Liver (tissue), 9 donors: ENCODE data around the gene KDM1B. TPM values are rescaled to one million over a fixed set of nuclear protein-coding genes. Genes with fewer than 3 reads are reported as not detected.
A peak's percentile ranks its signal among the peaks of the same experiment; 100 is the strongest.

ENCODE experiments used
- DNase-seq: peaks from one replicate; pipeline ENCODE4 v3.0.0-alpha.2; 2017; ENCODE audit warnings: low spot score
- H3K27ac ChIP-seq, 2 donors: one replicate each; pipeline ENCODE4 v1.7.0; 2013; ENCODE audit warnings: inconsistent platforms in 2 of 2, low read length in 2 of 2, control low read depth in 1 of 2, low read depth in 1 of 2, mild to moderate bottlenecking in 1 of 2
- H3K27me3 ChIP-seq, 4 donors: one replicate each; pipeline versions ENCODE4 v1.6.1 to v1.7.0; 2013; ENCODE audit warnings: low read length in 3 of 4, inconsistent platforms in 1 of 4, mild to moderate bottlenecking in 1 of 4, moderate library complexity in 1 of 4; ENCODE audit not compliant: control insufficient read depth in 4 of 4, insufficient read depth in 4 of 4
- H3K36me3 ChIP-seq, 4 donors: one replicate each; pipeline versions ENCODE4 v1.6.1 to v1.7.0; 2013; ENCODE audit warnings: low read length in 3 of 4, mild to moderate bottlenecking in 3 of 4, low read depth in 1 of 4, moderate library complexity in 1 of 4; ENCODE audit not compliant: control insufficient read depth in 4 of 4, insufficient read depth in 3 of 4
- H3K4me1 ChIP-seq, 4 donors: one replicate each; pipeline versions ENCODE4 v1.6.1 to v1.7.0; 2013; ENCODE audit warnings: low read length in 3 of 4, mild to moderate bottlenecking in 3 of 4, moderate library complexity in 1 of 4; ENCODE audit not compliant: control insufficient read depth in 4 of 4, insufficient read depth in 4 of 4
- H3K4me3 ChIP-seq, 3 donors: one replicate each; pipeline versions ENCODE4 v1.6.1 to v1.7.0; 2013; ENCODE audit warnings: low read length in 3 of 3, control low read depth in 1 of 3, low read depth in 1 of 3, mild to moderate bottlenecking in 1 of 3
- H3K9ac ChIP-seq, 2 donors: one replicate each; pipeline ENCODE4 v1.7.0; 2013; ENCODE audit warnings: low read length in 2 of 2, mild to moderate bottlenecking in 2 of 2, moderate library complexity in 2 of 2, control low read depth in 1 of 2, low read depth in 1 of 2
- H3K9me3 ChIP-seq, 4 donors: one replicate each; pipeline versions ENCODE4 v1.6.1 to v1.7.0; 2013; ENCODE audit warnings: low read length in 3 of 4; ENCODE audit not compliant: control insufficient read depth in 4 of 4
- EGR1 ChIP-seq, 2 donors: IDR thresholded peaks; 2 replicates each; pipeline ENCODE4 v1.6.1; 2016 to 2018; ENCODE audit warnings: antibody characterized with exemption in 2 of 2, low read depth in 2 of 2
- FOXA1 ChIP-seq: IDR thresholded peaks from 2 replicates; pipeline ENCODE4 v1.6.1; 2016; ENCODE audit warnings: antibody characterized with exemption
- FOXA2 ChIP-seq: IDR thresholded peaks from 2 replicates; pipeline ENCODE4 v1.6.1; 2016; ENCODE audit warnings: antibody characterized with exemption
- GABPA ChIP-seq, 2 donors: IDR thresholded peaks in 1 of 2; conservative IDR thresholded peaks in 1 of 2; 2 replicates each; pipeline ENCODE4 v1.6.1; 2016; ENCODE audit warnings: antibody characterized with exemption in 2 of 2, mild to moderate bottlenecking in 1 of 2, moderate library complexity in 1 of 2
- HNF4A ChIP-seq, 2 donors: conservative IDR thresholded peaks; 2 replicates each; pipeline ENCODE4 v1.6.1; 2016; ENCODE audit warnings: antibody characterized with exemption in 2 of 2, mild to moderate bottlenecking in 2 of 2
- HNF4G ChIP-seq: IDR thresholded peaks from 2 replicates; pipeline ENCODE4 v1.6.1; 2016; ENCODE audit warnings: antibody characterized with exemption
- JUND ChIP-seq, 2 donors: IDR thresholded peaks; 2 replicates each; pipeline ENCODE4 v1.6.1; 2016; ENCODE audit warnings: antibody characterized with exemption in 2 of 2
- NR2F2 ChIP-seq: IDR thresholded peaks from 2 replicates; pipeline ENCODE4 v1.6.1; 2016; ENCODE audit warnings: antibody characterized with exemption
- RAD21 ChIP-seq, 2 donors: IDR thresholded peaks; 2 replicates each; pipeline ENCODE4 v1.6.1; 2016; ENCODE audit warnings: antibody characterized with exemption in 2 of 2, mild to moderate bottlenecking in 2 of 2
- RXRA ChIP-seq, 2 donors: IDR thresholded peaks; 2 replicates each; pipeline ENCODE4 v1.6.1; 2017 to 2018; ENCODE audit warnings: antibody characterized with exemption in 2 of 2, mild to moderate bottlenecking in 1 of 2
- SP1 ChIP-seq: IDR thresholded peaks from 2 replicates; pipeline ENCODE4 v1.6.1; 2018; ENCODE audit warnings: antibody characterized with exemption, mild to moderate bottlenecking
- TAF1 ChIP-seq: conservative IDR thresholded peaks from 2 replicates; pipeline ENCODE4 v1.6.1; 2016; ENCODE audit warnings: antibody characterized with exemption, mild to moderate bottlenecking
- YY1 ChIP-seq: IDR thresholded peaks from 2 replicates; pipeline ENCODE4 v1.6.1; 2016; ENCODE audit warnings: antibody characterized with exemption, mild to moderate bottlenecking
- WGBS: extraction: QIAGEN DNeasy Blood & Tissue Kit; methylation state at CpG from one replicate; pipeline ENCODE4 v1.1.7; 2013; 5-methylcytosine and 5-hydroxymethylcytosine counted together
- polyA plus RNA-seq, 2 donors: library from polyadenylated mRNA; stranded (reverse) in 1 of 2; unstranded in 1 of 2; fragments of 200-250 nt in 1 of 2; fragments of >200 nt in 1 of 2; fragmentation: Nextera tagmentation in 1 of 2; extraction: Ambion mirVana in 1 of 2; gene quantifications; one replicate each; pipeline versions ENCODE4 v1.2.1 to v1.2.3, GENCODE V29; 2013 to 2015
- total RNA-seq, 2 donors: library from RNA; depleted of rRNA; stranded (reverse); fragments of >200 nt; gene quantifications; one replicate each; pipeline ENCODE4 v1.2.3, GENCODE V29; 2014
- TF ChIP-seq, protein P1 (sequence below): fragments of 150-350 bp; IDR thresholded peaks from 2 replicates; pipeline ENCODE4 v1.5.1; 2017; ENCODE audit warnings: improper control_type of control experiment, low read depth, low read length; ENCODE audit not compliant: missing input control
- TF ChIP-seq, protein P2 (sequence below): IDR thresholded peaks from 2 replicates; pipeline ENCODE4 v1.6.1; 2016; ENCODE audit warnings: antibody characterized with exemption
- TF ChIP-seq, protein P3 (sequence below): IDR thresholded peaks from 2 replicates; pipeline ENCODE4 v1.6.1; 2016; ENCODE audit warnings: antibody characterized with exemption
- donor health status: healthy.
- donor health status: healthy.
- donor health status: healthy.
- donor health status: healthy.
- donor health status: healthy.

Gene KDM1B
- total and polyA plus RNA-seq, 4 donors = 1.6 to 10.2 (median 6.7) TPM

DNA sequence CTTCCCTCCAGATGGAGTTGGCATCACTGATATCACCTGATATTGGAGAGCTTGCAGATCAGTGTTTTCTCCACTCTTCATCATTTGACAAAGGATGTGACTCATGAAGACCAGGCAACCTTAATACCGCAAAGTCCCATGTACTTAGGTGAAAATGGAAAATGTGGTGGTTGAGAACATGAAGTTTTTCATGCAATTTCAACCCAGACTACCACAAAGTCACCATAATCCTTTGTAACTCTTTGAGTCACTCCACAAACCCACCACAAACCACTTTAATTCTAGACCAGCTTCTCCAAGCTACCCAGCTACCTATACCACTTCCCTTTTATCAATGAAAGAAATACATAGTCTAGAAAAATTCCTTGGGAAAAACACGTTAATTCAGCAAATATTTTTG is 39.9 kb upstream of the KDM1B start:
- TF ChIP-seq, protein P1, sequence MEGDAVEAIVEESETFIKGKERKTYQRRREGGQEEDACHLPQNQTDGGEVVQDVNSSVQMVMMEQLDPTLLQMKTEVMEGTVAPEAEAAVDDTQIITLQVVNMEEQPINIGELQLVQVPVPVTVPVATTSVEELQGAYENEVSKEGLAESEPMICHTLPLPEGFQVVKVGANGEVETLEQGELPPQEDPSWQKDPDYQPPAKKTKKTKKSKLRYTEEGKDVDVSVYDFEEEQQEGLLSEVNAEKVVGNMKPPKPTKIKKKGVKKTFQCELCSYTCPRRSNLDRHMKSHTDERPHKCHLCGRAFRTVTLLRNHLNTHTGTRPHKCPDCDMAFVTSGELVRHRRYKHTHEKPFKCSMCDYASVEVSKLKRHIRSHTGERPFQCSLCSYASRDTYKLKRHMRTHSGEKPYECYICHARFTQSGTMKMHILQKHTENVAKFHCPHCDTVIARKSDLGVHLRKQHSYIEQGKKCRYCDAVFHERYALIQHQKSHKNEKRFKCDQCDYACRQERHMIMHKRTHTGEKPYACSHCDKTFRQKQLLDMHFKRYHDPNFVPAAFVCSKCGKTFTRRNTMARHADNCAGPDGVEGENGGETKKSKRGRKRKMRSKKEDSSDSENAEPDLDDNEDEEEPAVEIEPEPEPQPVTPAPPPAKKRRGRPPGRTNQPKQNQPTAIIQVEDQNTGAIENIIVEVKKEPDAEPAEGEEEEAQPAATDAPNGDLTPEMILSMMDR = no peak
- TF ChIP-seq GABPA (IDR thresholded peaks at IDR 0.05 in 1 of 2, conservative IDR thresholded peaks at IDR 0.05 in 1 of 2) = no peak
- TF ChIP-seq EGR1 (IDR thresholded peaks at IDR 0.05; ENCODE audit: low read depth in 2 of 2) = no peak
- TF ChIP-seq, protein P2, sequence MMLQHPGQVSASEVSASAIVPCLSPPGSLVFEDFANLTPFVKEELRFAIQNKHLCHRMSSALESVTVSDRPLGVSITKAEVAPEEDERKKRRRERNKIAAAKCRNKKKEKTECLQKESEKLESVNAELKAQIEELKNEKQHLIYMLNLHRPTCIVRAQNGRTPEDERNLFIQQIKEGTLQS = no peak
- TF ChIP-seq JUND (IDR thresholded peaks at IDR 0.05) = no peak
- TF ChIP-seq TAF1 = no peak
- TF ChIP-seq RAD21 (IDR thresholded peaks at IDR 0.05) = no peak
- Histone ChIP-seq H3K27ac (no peak overlapping the region), H3K9me3 (no peaks in the 10 kb centered on the region), H3K4me1 (peaks cover 0 to 3% (median 0%) of the 10 kb centered on the region in 4 donors), H3K4me3 (no peak overlapping the region), H3K36me3 (no peaks in the 10 kb centered on the region), H3K9ac (no peak overlapping the region), H3K27me3 (no peaks in the 10 kb centered on the region)
- 86% methylated on average over 2 of the region's 2 CpGs for WGBS
- DNase-seq = no peak

DNA sequence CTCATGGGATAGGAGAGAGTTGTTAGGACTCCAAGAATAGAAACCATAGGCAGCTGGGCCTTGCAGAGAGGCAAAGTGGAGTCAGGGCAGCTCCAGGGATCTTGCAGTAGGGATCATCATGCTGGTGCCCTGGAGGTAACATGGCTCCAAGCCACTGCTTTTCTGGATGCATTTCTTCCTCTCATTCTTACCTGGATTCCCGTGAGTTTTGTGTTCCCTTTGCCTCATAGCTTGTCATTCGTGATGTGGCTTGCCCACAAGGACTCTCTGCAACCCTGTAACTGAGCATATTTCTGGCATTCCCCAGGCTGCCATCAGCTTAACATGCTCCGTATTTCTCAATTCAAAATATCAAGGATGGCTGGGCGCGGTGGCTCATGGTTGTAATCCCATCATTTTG is 38.1 kb upstream of the KDM1B start:
- no peak overlapping the region for H3K4me3 ChIP-seq

DNA sequence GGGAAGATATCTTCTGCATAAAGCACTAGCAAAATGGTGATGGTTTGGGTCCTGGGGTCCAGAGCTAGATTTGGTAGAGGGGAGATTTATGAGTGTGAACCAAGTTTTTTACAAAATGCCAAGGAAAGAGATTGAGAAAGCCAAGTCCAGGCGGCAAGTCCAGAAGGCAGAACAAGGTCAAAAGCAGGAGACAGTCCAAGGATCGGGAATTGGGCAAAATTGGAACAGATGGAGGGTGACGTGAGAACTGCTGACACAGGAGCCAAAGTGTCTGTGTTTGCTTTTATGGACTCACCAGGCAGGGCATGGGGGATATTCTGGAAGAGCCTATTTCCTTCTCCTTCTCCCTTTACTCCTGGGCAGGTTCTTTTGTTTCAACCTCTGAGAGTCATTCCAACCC is 36.9 kb upstream of the KDM1B start:
- 31% methylated on average over 3 of the region's 3 CpGs for WGBS
- TF ChIP-seq JUND (IDR thresholded peaks at IDR 0.05) (peak; percentile 24 to 69), RAD21 (IDR thresholded peaks at IDR 0.05) (peak; percentile 45 to 63), EGR1 (IDR thresholded peaks at IDR 0.05; ENCODE audit: low read depth in 2 of 2) (no peak), SP1 (peak; percentile 34), HNF4A (conservative IDR thresholded peaks at IDR 0.05) (peak; percentile 89 to 91), RXRA (IDR thresholded peaks at IDR 0.05) (peak; percentile 63 to 70), FOXA2 (peak; percentile 41), NR2F2 (no peak), FOXA1 (no peak), YY1 (no peak)
- TF ChIP-seq, protein P3, sequence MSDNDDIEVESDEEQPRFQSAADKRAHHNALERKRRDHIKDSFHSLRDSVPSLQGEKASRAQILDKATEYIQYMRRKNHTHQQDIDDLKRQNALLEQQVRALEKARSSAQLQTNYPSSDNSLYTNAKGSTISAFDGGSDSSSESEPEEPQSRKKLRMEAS = peak; percentile 10
- TF ChIP-seq, protein P1 = no peak
- no peak for DNase-seq
- peaks cover 0 to 12% (median 6%) of the 10 kb centered on the region in 4 donors for H3K4me1 ChIP-seq
- H3K9me3 ChIP-seq = no peaks in the 10 kb centered on the region
- no peak overlapping the region for H3K27ac ChIP-seq
- H3K4me3 ChIP-seq = no peak overlapping the region
- no peak overlapping the region for H3K9ac ChIP-seq
- H3K36me3 ChIP-seq = no peaks in the 10 kb centered on the region
- H3K27me3 ChIP-seq = no peaks in the 10 kb centered on the region

More for the DNA sequence above, 38.1 kb upstream of the KDM1B start:
- no peak for TF ChIP-seq RXRA (IDR thresholded peaks at IDR 0.05)
- TF ChIP-seq NR2F2 = no peak
- TF ChIP-seq HNF4G = no peak
- TF ChIP-seq FOXA1 = no peak
- WGBS = 95% methylated on average over 5 of the region's 5 CpGs
- Histone ChIP-seq H3K27ac (no peak overlapping the region), H3K9me3 (no peaks in the 10 kb centered on the region), H3K9ac (no peak overlapping the region), H3K36me3 (no peaks in the 10 kb centered on the region), H3K4me1 (peaks cover 0 to 8% (median 3%) of the 10 kb centered on the region in 4 donors), H3K27me3 (no peaks in the 10 kb centered on the region)
- DNase-seq = no peak
